Activated T-cell treated with anti-CD3 and anti-CD28 coated beads for 1 hour (primary cell): ENCODE results near the gene ZCCHC10.
A peak's percentile ranks its signal among the peaks of the same experiment; 100 is the strongest.
"Not testable (repeated sequence)": the region's sequence is repeated elsewhere in the genome, so short reads cannot be mapped to it uniquely, and the experiment has no call there.

ENCODE experiments used
- DNase-seq: peaks from one replicate; pipeline ENCODE4 v3.0.0-alpha.2; 2020; ENCODE audit warnings: low read depth

Gene ZCCHC10

DNA sequence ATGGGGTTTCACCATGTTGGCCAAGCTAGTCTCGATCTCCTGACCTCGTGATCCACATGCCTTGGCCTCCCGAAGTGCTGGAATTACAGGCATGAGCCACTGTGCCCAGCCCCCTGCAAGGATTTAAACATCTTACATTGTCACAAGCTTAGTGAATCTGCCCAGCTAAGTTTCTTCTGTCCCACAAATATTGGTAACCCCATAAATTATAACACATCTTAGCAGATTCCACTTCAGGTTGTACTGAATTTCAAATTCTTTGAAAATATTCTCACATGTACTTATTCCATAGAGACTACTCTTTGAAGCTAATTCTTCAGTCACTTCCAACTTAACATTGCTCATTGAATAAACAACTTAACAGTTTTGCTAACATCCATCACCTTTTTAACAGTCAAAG is 49.5 kb downstream of the ZCCHC10 start:
- no peak for DNase-seq

DNA sequence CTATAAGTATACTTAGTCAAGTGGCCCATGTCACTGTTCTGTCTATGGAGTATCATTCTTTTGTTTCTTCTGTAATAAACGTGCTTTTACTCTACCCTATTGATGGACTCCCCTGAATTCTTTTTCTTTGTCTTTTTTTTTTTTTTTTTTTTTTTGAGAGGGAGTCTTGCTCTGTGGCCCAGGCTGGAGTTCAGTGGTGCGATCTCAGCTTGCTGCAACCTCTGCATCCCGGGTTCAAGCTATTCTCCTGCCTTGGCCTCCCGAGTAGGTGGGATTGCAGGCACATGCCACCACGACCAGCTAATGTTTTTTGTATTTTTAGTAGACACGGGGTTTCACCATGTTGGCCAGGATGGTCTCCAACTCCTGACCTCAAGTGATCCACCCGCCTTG is 53.9 kb downstream of the ZCCHC10 start:
- not testable (repeated sequence) for DNase-seq

DNA sequence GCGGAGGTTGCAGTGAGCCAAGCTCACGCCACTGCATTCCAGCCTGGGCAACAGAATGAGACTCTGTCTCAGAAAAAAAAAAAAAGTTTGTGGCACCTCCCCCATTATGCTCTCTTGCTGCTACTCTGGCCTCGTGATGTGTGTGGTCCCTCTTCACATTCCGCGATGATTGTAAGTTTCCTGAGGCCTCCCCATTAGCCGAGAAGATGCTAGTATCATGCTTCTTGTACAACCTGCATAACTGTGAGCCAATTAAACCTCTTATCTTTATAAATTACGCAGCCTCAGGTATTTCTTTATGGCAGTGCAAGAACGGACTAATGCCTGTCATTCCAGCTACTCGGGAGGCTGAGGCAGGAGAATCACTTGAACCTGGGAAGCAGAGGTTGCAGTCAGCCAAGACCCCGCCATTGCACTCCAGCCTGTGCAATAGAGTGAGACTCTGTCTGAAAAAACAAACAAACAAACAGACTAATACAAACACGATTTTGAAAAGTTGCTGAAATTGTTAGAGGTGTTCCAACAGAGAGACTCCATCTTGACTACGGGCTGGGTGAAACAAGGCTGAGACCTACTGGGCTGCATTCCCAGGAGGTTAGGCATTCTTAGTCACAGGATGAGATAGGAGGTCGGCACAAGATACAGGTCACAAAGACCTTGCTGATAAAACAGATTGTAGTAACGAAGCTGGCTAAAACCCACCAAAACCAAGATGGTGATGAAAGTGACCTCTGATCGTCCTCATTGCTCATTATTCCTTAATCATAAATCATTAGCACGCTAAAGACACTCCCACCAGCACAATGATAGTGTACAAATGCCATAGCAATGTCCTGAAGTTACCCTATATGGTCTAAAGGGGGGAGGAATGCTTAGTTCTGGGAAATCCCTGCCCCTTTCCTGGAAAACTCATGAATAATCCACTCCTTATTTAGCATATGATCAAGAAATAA is 54.6 kb downstream of the ZCCHC10 start:
- no peak for DNase-seq

DNA sequence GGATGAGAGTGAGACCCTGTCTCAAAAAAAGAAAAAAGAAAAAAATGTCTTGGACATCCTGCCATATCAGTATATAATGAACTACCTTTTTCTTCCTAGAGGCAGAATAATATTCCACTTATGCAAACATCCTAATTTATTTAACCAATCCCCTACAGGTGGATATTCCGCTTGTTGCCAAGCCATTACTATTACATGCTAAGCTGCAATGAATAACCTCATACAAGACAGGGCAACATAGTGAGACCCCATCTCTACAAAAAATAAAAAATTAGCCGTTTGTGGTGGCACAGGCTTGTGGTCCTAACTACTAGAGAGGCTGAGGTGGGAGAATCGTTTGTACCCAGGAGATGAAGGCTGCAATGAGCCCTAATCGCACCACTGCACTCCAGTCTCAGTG is 61.2 kb downstream of the ZCCHC10 start:
- DNase-seq: no peak

DNA sequence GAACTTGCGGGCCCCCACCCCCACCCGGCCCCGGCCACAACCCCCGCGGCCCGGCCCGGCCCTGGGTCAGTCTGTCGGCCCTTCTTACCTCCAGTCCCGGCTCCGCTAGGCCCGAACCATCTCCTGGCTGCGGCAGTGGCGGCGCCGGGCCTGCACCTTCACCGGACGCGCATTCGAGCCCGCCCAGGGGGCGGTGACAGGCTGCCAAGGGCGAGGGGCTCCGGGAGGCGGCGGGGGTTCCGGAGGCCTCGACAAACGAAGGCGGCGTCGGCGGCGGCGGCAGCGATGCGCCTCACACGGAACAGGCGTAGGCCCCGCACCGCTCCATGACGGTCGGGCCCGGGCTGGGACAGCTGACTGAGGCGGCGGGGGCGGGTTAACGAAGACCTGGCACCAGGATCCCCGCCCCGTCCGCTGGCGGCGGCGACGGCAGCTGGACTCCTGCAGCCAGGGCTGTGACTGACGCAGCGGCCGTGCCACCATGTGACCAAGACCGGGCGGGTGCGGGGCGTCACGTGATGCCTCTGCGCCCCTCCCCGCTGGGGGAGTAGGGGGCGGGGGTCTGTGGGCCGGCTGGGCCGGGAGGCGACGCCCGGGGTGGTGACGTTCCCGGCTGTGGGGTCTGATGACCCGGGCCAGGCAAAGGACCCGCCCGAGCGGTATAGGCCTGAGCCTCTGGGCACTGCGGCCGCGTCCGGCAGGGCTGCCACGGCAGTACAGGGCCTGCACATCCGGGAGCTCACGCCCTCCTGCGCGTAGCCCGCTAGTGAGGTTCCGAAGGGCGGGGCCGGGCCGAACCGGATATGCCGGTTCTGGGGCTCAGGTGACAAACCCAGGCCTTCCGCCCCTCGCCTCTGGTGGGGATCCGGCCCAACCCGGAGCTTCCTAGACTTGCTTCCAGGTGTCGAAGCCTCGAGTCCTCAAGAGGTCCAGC is 62.9 kb downstream of the ZCCHC10 start, which contains the start of gene AFF4:
Gene AFF4 (minus strand): TSS at position 464 of the 934 bp plus-strand sequence. CDS start 26,445 bp downstream, outside the sequence.
- peak; percentile 75 for DNase-seq

DNA sequence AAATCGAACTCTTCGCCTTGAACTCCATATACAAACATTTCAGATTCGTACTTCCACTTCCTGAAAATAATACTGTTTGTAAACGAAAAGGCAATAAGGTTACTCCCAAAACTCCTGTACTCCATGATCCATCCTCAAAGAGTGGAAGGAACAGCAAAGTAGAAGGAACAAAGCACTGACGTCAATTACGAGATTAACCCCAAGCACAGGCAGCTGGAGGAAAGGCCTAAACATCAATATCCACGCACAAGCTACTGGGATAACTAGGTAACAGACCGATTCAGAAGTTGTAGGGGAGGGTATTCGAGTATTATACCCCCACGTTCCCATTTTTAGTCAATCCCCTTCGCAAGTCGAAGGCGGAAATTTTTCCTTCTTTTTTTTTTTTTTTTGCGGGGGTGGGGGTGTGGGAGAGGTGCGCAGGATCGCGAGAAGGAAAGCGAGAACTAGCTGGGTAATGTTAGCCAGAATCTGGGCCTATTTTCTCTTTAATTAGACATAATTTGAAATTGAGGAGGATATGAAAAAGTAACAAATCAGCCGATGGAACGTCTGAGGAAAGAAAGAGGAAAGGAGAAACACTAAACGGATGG is 63.8 kb downstream of the ZCCHC10 start:
- no peak for DNase-seq

DNA sequence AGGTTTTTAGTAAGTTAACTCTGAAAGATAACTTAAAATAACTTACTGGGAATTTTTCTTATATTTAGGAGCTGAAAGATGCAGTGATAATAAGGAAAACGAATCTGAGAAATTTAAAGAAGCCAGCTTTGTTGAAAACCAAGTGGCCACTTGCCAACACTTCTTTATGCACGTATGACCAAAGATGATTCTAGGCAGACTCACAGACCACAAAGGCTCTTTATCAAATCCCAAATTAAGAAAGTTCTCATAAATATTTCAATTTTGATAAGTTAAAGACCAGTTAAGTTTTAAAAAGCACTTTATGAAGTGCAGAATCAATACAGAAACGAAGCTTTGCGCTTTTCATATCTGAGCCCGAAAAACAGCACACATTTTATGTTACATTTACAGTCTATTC is 64.5 kb downstream of the ZCCHC10 start:
- no peak for DNase-seq

DNA sequence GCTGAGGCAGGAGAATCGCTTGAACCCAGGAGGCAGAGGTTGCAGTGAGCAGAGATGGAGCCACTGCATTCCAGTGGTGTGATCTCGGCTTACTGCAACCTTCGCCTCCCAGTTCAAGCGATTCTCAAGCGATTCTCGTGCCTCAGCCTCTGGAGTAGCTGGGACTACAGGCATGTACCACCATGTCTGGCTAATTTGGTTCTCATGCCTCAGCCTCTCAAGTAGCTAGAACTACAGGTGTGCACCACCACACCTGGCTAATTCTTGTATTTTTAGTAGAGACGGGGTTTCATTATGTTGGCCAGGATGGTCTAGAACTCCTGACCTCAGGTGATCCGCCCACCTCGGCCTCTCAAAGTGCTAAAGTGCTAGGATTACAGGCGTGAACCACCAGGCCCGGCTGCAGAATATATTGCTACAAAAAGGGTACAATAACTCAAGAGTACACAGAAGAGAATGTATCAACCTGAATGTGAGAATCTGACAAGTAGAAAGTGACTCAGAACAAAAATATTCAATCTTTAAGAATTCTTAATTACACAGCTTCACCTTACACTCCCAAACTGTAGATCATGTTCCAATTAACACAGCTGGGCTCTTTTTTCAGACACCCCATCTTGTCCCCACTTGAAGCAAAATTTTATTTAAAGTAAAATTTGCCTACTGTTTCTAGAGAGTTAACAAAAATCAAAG is 65.1 kb downstream of the ZCCHC10 start:
- not testable (repeated sequence) for DNase-seq

DNA sequence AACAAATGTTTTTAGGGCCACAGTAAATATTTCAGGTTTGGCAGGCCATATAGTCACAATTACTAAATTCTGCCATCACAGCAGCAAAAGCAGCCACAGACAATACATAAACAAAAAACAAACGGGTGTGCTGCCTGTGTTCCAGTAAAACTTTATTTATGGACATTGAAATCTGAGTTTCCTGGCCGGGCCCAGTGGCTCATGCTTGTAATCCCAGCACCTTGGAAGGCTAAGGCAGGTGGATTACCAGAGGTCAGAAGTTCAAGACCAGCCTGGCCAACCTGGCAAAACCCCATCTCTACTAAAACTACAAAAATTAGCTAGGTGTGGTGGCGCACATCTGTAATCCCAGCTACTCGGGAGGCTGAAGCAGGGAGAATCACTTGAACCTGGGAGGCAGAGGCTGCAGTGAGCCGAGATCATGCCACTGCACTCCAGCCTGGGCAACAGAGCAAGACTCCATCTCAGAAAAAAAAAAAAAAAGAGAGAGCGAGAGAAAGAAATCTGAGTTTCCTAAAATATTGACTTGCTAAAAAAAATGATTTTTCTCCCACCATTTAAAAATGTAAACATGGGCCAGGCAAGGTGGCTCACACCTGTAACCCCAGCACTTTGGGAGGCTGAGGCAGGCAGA is 70.1 kb downstream of the ZCCHC10 start:
- not testable (repeated sequence) for DNase-seq

DNA sequence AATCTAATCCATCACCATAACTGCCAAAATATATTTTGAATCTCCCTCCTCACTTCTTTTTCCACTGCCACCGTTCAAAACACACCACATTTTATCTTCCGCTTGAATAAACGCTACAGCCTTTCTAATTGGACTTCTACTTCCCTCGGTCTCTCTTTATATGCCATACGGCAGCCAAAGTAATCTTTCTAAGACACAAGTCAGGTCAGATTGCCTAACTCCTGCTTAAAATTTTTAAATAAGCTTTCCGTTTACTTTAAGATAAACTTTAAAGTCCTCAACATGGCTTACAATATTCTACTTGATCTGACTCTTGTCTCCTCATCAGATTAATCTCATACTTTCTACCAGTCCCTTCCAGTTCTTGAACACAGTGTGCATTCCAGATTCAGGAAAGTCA is 72.6 kb downstream of the ZCCHC10 start:
- no peak for DNase-seq

DNA sequence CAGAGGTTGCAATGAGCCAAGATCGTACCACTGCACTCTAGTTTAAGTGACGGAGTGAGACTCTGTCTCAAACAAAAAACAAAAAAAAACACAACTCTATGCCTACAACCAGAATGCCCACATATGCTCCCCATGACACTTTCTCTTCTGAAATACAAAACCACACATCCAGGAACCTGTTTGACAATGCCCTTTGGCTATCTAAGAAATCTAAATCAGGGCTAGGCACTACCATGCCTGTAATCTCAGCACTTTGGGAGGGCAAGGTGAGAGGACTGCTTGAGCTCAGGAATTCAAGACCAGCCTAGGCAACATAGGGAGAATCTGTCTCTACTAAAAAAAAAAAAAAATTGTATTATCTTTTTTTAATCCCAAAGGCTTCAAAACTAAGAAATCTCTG is 73.5 kb downstream of the ZCCHC10 start:
- no peak for DNase-seq

DNA sequence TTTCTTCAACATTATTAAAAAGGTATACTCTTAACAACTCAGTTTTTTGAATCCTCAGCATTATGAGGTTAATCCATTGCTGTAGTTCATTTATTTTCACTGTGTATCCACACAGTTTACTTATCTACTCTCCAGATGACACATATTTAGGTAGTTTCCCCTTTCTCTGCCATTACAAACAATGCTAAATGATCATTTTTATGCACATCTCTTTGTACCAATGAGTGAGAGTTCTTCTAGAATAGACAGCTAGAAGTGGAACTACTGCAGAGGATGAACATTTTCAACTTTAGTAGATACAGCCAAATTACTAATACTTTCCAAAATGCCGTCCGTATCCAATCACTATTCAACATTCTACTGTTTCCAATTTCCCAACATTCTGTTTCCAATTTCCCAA is 74.5 kb downstream of the ZCCHC10 start:
- no peak for DNase-seq

DNA sequence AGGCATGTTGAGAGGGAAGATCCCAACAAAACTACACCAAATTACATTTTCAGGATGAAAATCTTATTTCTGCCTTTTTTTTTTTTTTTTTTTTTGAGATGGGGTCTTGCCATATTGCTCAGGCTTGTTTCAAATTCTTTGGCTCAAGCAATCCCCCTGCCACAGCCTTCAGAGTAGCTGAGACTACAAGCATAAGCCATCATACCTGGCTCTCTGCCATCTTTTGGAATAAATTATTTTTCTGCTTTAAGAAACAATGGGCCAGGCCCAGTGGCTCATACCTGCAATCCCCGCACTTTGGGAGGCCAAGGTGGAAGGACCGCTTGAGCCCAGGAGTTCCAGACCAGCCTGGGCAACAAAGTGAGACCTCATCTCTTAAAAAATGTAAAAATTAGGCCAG is 77.2 kb downstream of the ZCCHC10 start:
- DNase-seq: no peak

DNA sequence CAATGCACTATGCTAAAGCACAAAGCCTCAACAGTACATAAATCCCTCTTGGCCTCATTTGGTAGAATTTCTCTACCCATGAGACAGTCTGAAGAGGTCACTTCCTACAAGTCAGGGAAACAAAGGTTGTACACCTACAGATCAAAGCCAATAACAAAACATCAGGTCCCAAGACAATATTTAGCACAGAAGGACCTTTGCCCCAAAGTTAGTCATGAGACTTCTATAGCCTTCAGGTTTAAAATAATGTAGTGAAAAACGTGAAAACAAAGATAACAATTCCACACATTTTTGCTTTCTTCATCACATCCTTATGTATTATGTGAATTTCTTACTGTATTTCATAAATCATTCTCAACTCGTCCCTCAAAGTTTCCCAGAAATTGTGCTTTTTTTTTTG is 78.7 kb downstream of the ZCCHC10 start:
- no peak for DNase-seq
